HepG2 (cell line): ENCODE measurements around the gene BLVRB. TPM values are rescaled to one million over a fixed set of nuclear protein-coding genes. Genes with fewer than 3 reads are reported as not detected.
A peak's percentile ranks its signal among the peaks of the same experiment; 100 is the strongest.

Experiments
- DMAP1 ChIP-seq: IDR thresholded peaks from 2 replicates; pipeline ENCODE4 v1.6.1; 2016
- GPBP1L1 ChIP-seq: sonication (generic); formaldehyde crosslinking; IDR thresholded peaks from 2 replicates; pipeline ENCODE4 v1.5.0; 2020; ENCODE audit warnings: mild to moderate bottlenecking, missing genetic modification reagents
- HMG20B ChIP-seq: conservative IDR thresholded peaks from 2 replicates; pipeline ENCODE4 v1.6.1; 2016; ENCODE audit warnings: missing genetic modification reagents, missing compliant biosample characterization
- MAFK ChIP-seq, 2 experiments: IDR thresholded peaks in 1 of 2; conservative IDR thresholded peaks in 1 of 2; 2 replicates each; pipeline ENCODE4 v1.6.1; 2011; ENCODE audit warnings: improper control_type of control experiment in 2 of 2, low read length in 2 of 2
- NFE2L1 ChIP-seq: sonication (generic); formaldehyde crosslinking; IDR thresholded peaks from 2 replicates; pipeline ENCODE4 v1.4.0; 2020; ENCODE audit warnings: missing genetic modification reagents, mild to moderate bottlenecking, borderline replicate concordance
- SNRNP70 ChIP-seq: fragments of 200-400 bp; formaldehyde crosslinking; IDR thresholded peaks from 2 replicates; pipeline ENCODE4 v1.6.1; 2017; ENCODE audit warnings: mild to moderate bottlenecking, low read depth, low read length, moderate library complexity
- SP4 ChIP-seq: sonication (generic); formaldehyde crosslinking; IDR thresholded peaks from 2 replicates; pipeline ENCODE4 v1.8.1; 2023; ENCODE audit warnings: mild to moderate bottlenecking, missing genetic modification reagents
- TRIM24 ChIP-seq: sonication (generic); formaldehyde crosslinking; IDR thresholded peaks from 2 replicates; pipeline ENCODE4 v1.8.0; 2022; ENCODE audit warnings: mild to moderate bottlenecking, missing genetic modification reagents
- ZKSCAN5 ChIP-seq: sonication (generic); formaldehyde crosslinking; IDR thresholded peaks from 2 replicates; pipeline ENCODE4 v1.5.1; 2020; ENCODE audit warnings: mild to moderate bottlenecking, missing genetic modification reagents
- ZNF282 ChIP-seq: fragments of 450-650 bp; IDR thresholded peaks from 2 replicates; pipeline ENCODE4 v1.6.1; 2018; ENCODE audit not compliant: partially characterized antibody
- ZNF33A ChIP-seq: sonication (generic); formaldehyde crosslinking; IDR thresholded peaks from 2 replicates; pipeline ENCODE4 v1.5.1; 2020; ENCODE audit warnings: missing genetic modification reagents, mild to moderate bottlenecking, moderate library complexity, borderline replicate concordance
- ZNF441 ChIP-seq: sonication (generic); formaldehyde crosslinking; IDR thresholded peaks from 2 replicates; pipeline ENCODE4 v1.7.0; 2021; ENCODE audit warnings: missing genetic modification reagents, borderline replicate concordance
- ZNF530 ChIP-seq: sonication (generic); formaldehyde crosslinking; IDR thresholded peaks from 2 replicates; pipeline ENCODE4 v1.5.0; 2020; ENCODE audit warnings: low read depth, mild to moderate bottlenecking, missing genetic modification reagents
- ZNF550 ChIP-seq: sonication (generic); formaldehyde crosslinking; IDR thresholded peaks from 2 replicates; pipeline ENCODE4 v1.4.0; 2020; ENCODE audit warnings: mild to moderate bottlenecking, missing genetic modification reagents, borderline replicate concordance
- ZNF556 ChIP-seq: sonication (generic); formaldehyde crosslinking; IDR thresholded peaks from 2 replicates; pipeline ENCODE4 v1.4.0; 2020; ENCODE audit warnings: mild to moderate bottlenecking, missing genetic modification reagents, borderline replicate concordance
- ZNF784 ChIP-seq: sonication (generic); formaldehyde crosslinking; IDR thresholded peaks from 2 replicates; pipeline ENCODE4 v1.5.1; 2020; ENCODE audit warnings: missing genetic modification reagents, mild to moderate bottlenecking, borderline replicate concordance
- polyA plus RNA-seq, 8 experiments: library from polyadenylated mRNA; depleted of rRNA in 3 of 8; stranded (reverse) in 7 of 8; unstranded in 1 of 8; fragments of >200 nt; fragmentation: Illumina TruSeq in 4 of 8; extraction: Trizol in 4 of 8; gene quantifications; 2 replicates each; pipeline versions ENCODE4 v1.2.1 to v1.2.3, GENCODE V29; 2011 to 2016; ENCODE audit warnings: low read depth in 4 of 8, missing spikeins in 1 of 8, mixed read lengths in 1 of 8; ENCODE audit not compliant: insufficient read depth in 1 of 8
- total RNA-seq, 5 experiments: library from RNA; depleted of rRNA; stranded (reverse); fragments of >200 nt; fragmentation: Illumina TruSeq; extraction: Trizol; gene quantifications; 2 replicates each; pipeline ENCODE4 v1.2.3, GENCODE V29; 2016; ENCODE audit warnings: low read depth in 1 of 5
- TF ChIP-seq, protein P1 (sequence below): sonication (generic); formaldehyde crosslinking; IDR thresholded peaks from 2 replicates; pipeline ENCODE4 v1.4.0; 2020; ENCODE audit warnings: missing genetic modification reagents, borderline replicate concordance
- TF ChIP-seq, protein P2 (sequence below): IDR thresholded peaks from 2 replicates; pipeline ENCODE4 v1.6.1; 2018; ENCODE audit warnings: missing genetic modification reagents

Gene BLVRB
- total and polyA plus RNA-seq, 2 of the 13 experiments (the other 11 are each of a cell fraction or from before 2014, with no cell fraction given), result 25.9 to 51.4 TPM

- TF ChIP-seq, protein P1, sequence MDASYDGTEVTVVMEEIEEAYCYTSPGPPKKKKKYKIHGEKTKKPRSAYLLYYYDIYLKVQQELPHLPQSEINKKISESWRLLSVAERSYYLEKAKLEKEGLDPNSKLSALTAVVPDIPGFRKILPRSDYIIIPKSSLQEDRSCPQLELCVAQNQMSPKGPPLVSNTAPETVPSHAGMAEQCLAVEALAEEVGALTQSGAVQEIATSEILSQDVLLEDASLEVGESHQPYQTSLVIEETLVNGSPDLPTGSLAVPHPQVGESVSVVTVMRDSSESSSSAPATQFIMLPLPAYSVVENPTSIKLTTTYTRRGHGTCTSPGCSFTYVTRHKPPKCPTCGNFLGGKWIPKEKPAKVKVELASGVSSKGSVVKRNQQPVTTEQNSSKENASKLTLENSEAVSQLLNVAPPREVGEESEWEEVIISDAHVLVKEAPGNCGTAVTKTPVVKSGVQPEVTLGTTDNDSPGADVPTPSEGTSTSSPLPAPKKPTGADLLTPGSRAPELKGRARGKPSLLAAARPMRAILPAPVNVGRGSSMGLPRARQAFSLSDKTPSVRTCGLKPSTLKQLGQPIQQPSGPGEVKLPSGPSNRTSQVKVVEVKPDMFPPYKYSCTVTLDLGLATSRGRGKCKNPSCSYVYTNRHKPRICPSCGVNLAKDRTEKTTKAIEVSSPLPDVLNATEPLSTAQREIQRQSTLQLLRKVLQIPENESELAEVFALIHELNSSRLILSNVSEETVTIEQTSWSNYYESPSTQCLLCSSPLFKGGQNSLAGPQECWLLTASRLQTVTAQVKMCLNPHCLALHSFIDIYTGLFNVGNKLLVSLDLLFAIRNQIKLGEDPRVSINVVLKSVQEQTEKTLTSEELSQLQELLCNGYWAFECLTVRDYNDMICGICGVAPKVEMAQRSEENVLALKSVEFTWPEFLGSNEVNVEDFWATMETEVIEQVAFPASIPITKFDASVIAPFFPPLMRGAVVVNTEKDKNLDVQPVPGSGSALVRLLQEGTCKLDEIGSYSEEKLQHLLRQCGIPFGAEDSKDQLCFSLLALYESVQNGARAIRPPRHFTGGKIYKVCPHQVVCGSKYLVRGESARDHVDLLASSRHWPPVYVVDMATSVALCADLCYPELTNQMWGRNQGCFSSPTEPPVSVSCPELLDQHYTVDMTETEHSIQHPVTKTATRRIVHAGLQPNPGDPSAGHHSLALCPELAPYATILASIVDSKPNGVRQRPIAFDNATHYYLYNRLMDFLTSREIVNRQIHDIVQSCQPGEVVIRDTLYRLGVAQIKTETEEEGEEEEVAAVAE, result no peak
- TF ChIP-seq ZNF441 (CRISPR knock-in tag), result no peak
- no peak for TF ChIP-seq ZNF530
- no peak for TF ChIP-seq NFE2L1 (CRISPR knock-in tag)
- peak; percentile 54; the same call in 1 of the 2 replicates for TF ChIP-seq SP4 (CRISPR knock-in tag)
- no peak for TF ChIP-seq ZNF33A (CRISPR knock-in tag)
- TF ChIP-seq ZNF550, result no peak
- no peak for TF ChIP-seq ZNF282
- no peak for TF ChIP-seq ZKSCAN5 (CRISPR knock-in tag)
- TF ChIP-seq, protein P2, sequence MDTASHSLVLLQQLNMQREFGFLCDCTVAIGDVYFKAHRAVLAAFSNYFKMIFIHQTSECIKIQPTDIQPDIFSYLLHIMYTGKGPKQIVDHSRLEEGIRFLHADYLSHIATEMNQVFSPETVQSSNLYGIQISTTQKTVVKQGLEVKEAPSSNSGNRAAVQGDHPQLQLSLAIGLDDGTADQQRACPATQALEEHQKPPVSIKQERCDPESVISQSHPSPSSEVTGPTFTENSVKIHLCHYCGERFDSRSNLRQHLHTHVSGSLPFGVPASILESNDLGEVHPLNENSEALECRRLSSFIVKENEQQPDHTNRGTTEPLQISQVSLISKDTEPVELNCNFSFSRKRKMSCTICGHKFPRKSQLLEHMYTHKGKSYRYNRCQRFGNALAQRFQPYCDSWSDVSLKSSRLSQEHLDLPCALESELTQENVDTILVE, result no peak
- TF ChIP-seq HMG20B (CRISPR knock-in tag), result 0 out of 2 replicates have a peak, but pooled peaks have one; percentile 41
- peak; percentile 11; the same call in 1 of the 2 replicates for TF ChIP-seq ZNF556 (CRISPR knock-in tag)
- TF ChIP-seq SNRNP70, result no peak
- no peak for TF ChIP-seq GPBP1L1 (CRISPR knock-in tag)
- no peak for TF ChIP-seq MAFK (conservative IDR thresholded peaks at IDR 0.05 in 1 of 2, IDR thresholded peaks at IDR 0.05 in 1 of 2; ENCODE audit: low read length in 2 of 2)
- TF ChIP-seq TRIM24 (CRISPR knock-in tag), result no peak
- TF ChIP-seq ZNF784, result no peak
- TF ChIP-seq DMAP1, result peak; percentile 39; the same call in 1 of the 2 replicates
Observed at GRCh38 chr19:40433391-40434216, 31.9 kb downstream of the BLVRB start (continued).
